ENCODE measurements around the gene RBP7. TPM values are rescaled to one million over a fixed set of nuclear protein-coding genes. Genes with fewer than 3 reads are reported as not detected.
A peak's percentile ranks its signal among the peaks of the same experiment; 100 is the strongest.

The RBP7 gene
- total and polyA plus RNA-seq, 2 of the 4 experiments (the other 2 are of a cell fraction) = 0.17 TPM; not detected in 1

DNA sequence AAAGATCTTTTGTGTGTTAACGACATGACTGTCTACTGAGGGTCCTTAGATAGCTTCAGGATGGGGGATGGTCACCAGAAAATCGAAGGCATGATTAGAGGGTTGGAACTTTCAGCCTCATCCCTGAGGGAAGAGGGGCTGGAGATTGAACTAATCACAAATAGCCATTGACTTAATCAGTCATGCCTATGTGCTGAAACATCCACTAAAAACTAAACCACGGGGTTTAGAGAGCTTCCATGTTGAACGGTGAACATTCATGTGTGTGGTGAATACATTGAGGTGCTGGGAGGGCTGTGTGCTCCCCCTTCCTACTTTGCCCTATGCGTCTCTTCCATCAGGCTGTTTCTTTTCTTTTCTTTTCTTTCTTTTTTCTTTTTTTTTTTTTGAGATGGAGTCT, 17.0 kb downstream of the RBP7 start:
- Histone ChIP-seq H3K14ac (replicated peaks; ENCODE audit: low read depth, low read length) (0 out of 2 replicates have a peak overlapping the region, but pooled peaks have one; percentile 14), H2BK5ac (ENCODE audit: low read depth, low read length, poor library complexity, severe bottlenecking) (no peak overlapping the region), H3K56ac (ENCODE audit: extremely low read depth, insufficient read depth, low read length) (no peak overlapping the region), H3K9me3 (ENCODE audit: control insufficient read depth, insufficient read depth, low read length) (no peaks in the 10 kb centered on the region), H3K18ac (ENCODE audit: low read depth, low read length) (no peak overlapping the region), H3K4me1 (ENCODE audit: control insufficient read depth, insufficient read depth, low read length) (0 out of 2 replicates have a peak, but pooled peaks cover 2% of the 10 kb centered on the region), H2AK9ac (replicated peaks; ENCODE audit: low read depth, low read length, poor library complexity) (no peak overlapping the region), H2BK120ac (ENCODE audit: low read depth, low read length) (no peak overlapping the region), H2AFZ (replicated peaks; ENCODE audit: low read length, poor library complexity) (peak overlapping the region; percentile 71), H3K27ac (ENCODE audit: insufficient read depth, low read length) (no peak overlapping the region), H3K9me1 (ENCODE audit: insufficient read depth, low read length) (peaks cover 4% of the 10 kb centered on the region; the same call in 1 of the 2 replicates), H3K79me1 (ENCODE audit: low read depth in 1 of 2, low read length in 2 of 2) (no peaks in the 10 kb centered on the region), H3K4me3 (ENCODE audit: insufficient read depth, low read depth, low read length) (no peak overlapping the region), H3K27me3 (ENCODE audit: control insufficient read depth, insufficient read depth, low read length) (no peaks in the 10 kb centered on the region), H4K91ac (ENCODE audit: insufficient read depth, low read depth, low read length) (no peak overlapping the region), H2AK5ac (ENCODE audit: low read depth, low read length) (no peak overlapping the region), H3K4me2 (ENCODE audit: low read depth, low read length) (no peak overlapping the region), H2BK15ac (ENCODE audit: low read depth, low read length) (no peak overlapping the region), H3K36me3 (ENCODE audit: control insufficient read depth, insufficient read depth, low read length) (no peaks in the 10 kb centered on the region), H3K9ac (ENCODE audit: low read depth, low read length) (no peak overlapping the region), H3K4ac (ENCODE audit: low read depth, low read length) (no peak overlapping the region), H2BK20ac (ENCODE audit: low read depth, low read length) (no peak overlapping the region), H4K5ac (ENCODE audit: low read depth, low read length) (no peak overlapping the region), H4K20me1 (ENCODE audit: insufficient read depth, low read length) (no peaks in the 10 kb centered on the region), H3K23ac (ENCODE audit: low read depth, low read length) (no peak overlapping the region), H4K8ac (ENCODE audit: low read depth in 2 of 2, low read length in 2 of 2) (peak overlapping the region in 1 of 2 experiments; percentile 0; a peak in 1 of 4 replicates)
- intact Hi-C loops (cut with micrococcal nuclease) (no loop called here), in situ Hi-C loops (cut with MboI; ENCODE audit: low sequenced_read_pairs) (no loop called here), dilution Hi-C loops (cut with HindIII; ENCODE audit: low sequenced_read_pairs, unreplicated experiment) (no loop called here)
- CTCF ChIA-PET = no interaction called here
- no TSS peak for BruUV-seq (replicated peaks)
- POLR2A ChIA-PET (ENCODE audit: unreplicated experiment) = interaction anchor here (0.5 kb wide), 1 partner anchor 21 kb away, joined by 3 read pairs; no protein-coding TSS in a partner anchor
- DNase-seq = peak; percentile 20
- no CpG with 5 or more reads among the region's 5 CpGs for WGBS, 2 experiments (ENCODE audit: extremely low coverage in 2 of 2, insufficient read length in 1 of 2)
- ATAC-seq (ENCODE audit: low read depth) = no peak
- TF ChIP-seq, protein P1, sequence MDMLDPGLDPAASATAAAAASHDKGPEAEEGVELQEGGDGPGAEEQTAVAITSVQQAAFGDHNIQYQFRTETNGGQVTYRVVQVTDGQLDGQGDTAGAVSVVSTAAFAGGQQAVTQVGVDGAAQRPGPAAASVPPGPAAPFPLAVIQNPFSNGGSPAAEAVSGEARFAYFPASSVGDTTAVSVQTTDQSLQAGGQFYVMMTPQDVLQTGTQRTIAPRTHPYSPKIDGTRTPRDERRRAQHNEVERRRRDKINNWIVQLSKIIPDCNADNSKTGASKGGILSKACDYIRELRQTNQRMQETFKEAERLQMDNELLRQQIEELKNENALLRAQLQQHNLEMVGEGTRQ (IDR thresholded peaks at IDR 0.05; ENCODE audit: low read depth, low read length) = no peak
- no peak for TF ChIP-seq POLR2A (IDR thresholded peaks at IDR 0.05; ENCODE audit: low read depth, low read length)
- TF ChIP-seq BHLHE40 (IDR thresholded peaks at IDR 0.05; ENCODE audit: low read depth, low read length) = no peak
- TF ChIP-seq CHD1 (IDR thresholded peaks at IDR 0.05; ENCODE audit: low read depth, low read length) = no peak
- TF ChIP-seq MAFK (IDR thresholded peaks at IDR 0.05; ENCODE audit: low read depth, low read length) = no peak
- TF ChIP-seq SMC3 (IDR thresholded peaks at IDR 0.05; ENCODE audit: low read depth, low read length) = no peak
- TF ChIP-seq NFE2L2 (IDR thresholded peaks at IDR 0.05; ENCODE audit: low read depth, low read length) = no peak
- TF ChIP-seq, protein P2, sequence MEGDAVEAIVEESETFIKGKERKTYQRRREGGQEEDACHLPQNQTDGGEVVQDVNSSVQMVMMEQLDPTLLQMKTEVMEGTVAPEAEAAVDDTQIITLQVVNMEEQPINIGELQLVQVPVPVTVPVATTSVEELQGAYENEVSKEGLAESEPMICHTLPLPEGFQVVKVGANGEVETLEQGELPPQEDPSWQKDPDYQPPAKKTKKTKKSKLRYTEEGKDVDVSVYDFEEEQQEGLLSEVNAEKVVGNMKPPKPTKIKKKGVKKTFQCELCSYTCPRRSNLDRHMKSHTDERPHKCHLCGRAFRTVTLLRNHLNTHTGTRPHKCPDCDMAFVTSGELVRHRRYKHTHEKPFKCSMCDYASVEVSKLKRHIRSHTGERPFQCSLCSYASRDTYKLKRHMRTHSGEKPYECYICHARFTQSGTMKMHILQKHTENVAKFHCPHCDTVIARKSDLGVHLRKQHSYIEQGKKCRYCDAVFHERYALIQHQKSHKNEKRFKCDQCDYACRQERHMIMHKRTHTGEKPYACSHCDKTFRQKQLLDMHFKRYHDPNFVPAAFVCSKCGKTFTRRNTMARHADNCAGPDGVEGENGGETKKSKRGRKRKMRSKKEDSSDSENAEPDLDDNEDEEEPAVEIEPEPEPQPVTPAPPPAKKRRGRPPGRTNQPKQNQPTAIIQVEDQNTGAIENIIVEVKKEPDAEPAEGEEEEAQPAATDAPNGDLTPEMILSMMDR (conservative IDR thresholded peaks at IDR 0.05; ENCODE audit: low read depth, low read length) = no peak
- TF ChIP-seq CEBPB (IDR thresholded peaks at IDR 0.05; ENCODE audit: low read depth, low read length) = no peak
- TF ChIP-seq FOS (IDR thresholded peaks at IDR 0.05; ENCODE audit: low read depth, low read length) = no peak
- TF ChIP-seq MXI1 (IDR thresholded peaks at IDR 0.05; ENCODE audit: borderline replicate concordance, low read depth, low read length) = no peak
- no peak for TF ChIP-seq RCOR1 (IDR thresholded peaks at IDR 0.05; ENCODE audit: insufficient replicate concordance, low read length)
- TF ChIP-seq RAD21 (IDR thresholded peaks at IDR 0.05; ENCODE audit: low read length) = no peak
- TF ChIP-seq, protein P3, sequence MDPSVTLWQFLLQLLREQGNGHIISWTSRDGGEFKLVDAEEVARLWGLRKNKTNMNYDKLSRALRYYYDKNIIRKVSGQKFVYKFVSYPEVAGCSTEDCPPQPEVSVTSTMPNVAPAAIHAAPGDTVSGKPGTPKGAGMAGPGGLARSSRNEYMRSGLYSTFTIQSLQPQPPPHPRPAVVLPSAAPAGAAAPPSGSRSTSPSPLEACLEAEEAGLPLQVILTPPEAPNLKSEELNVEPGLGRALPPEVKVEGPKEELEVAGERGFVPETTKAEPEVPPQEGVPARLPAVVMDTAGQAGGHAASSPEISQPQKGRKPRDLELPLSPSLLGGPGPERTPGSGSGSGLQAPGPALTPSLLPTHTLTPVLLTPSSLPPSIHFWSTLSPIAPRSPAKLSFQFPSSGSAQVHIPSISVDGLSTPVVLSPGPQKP (IDR thresholded peaks at IDR 0.05; ENCODE audit: borderline replicate concordance, low read depth, low read length) = no peak
- no peak for TF ChIP-seq RFX5 (IDR thresholded peaks at IDR 0.05; ENCODE audit: low read depth, low read length)
- TF ChIP-seq MAZ (IDR thresholded peaks at IDR 0.05; ENCODE audit: borderline replicate concordance, low read depth, low read length) = no peak
